GM03348 (cell line): Measurements from ENCODE around the gene ZNF346.
"Not testable (repeated sequence)": the region's sequence is repeated elsewhere in the genome, so short reads cannot be mapped to it uniquely, and the experiment has no call there.

Experiments used
- DNase-seq: peaks from one replicate; pipeline ENCODE4 v3.0.0; 2012; ENCODE audit warnings: low spot score

Gene ZNF346

GRCh38 chr5:177022386-177023302 is at the start of gene ZNF346:
ZNF346 (plus strand) TSS chr5:177022696; CDS start chr5:177022739, 43 bp downstream.
- peak; percentile 97 for DNase-seq

GRCh38 chr5:176979669-176980068 is 42.8 kb upstream of the ZNF346 start:
- no peak for DNase-seq

- no peak for DNase-seq
Measured at GRCh38 chr5:176980818-176981217, 41.7 kb upstream of the ZNF346 start.

- DNase-seq = not testable (repeated sequence)
Measured at GRCh38 chr5:176983112-176983511, 39.4 kb upstream of the ZNF346 start.

- DNase-seq = not testable (repeated sequence)
Measured at GRCh38 chr5:176983593-176983992, 38.9 kb upstream of the ZNF346 start.

GRCh38 chr5:176984176-176984575 is 38.3 kb upstream of the ZNF346 start:
- DNase-seq = not testable (repeated sequence)

- no peak for DNase-seq
Measured at GRCh38 chr5:176985516-176985915, 37.0 kb upstream of the ZNF346 start.

- DNase-seq = no peak
Measured at GRCh38 chr5:176986280-176986679, 36.2 kb upstream of the ZNF346 start.

GRCh38 chr5:176987583-176987982 is 34.9 kb upstream of the ZNF346 start:
- no peak for DNase-seq

- DNase-seq = not testable (repeated sequence)
Measured at GRCh38 chr5:176993081-176993480, 29.4 kb upstream of the ZNF346 start.

GRCh38 chr5:176994460-176995121 is 27.9 kb upstream of the ZNF346 start:
- peak; percentile 13 for DNase-seq

- no peak for DNase-seq
Measured at GRCh38 chr5:176995122-176995490, 27.4 kb upstream of the ZNF346 start.

GRCh38 chr5:176995896-176996767 is 26.4 kb upstream of the ZNF346 start:
- DNase-seq = peak; percentile 44

- DNase-seq = no peak
Measured at GRCh38 chr5:176996780-176997179, 25.7 kb upstream of the ZNF346 start.

GRCh38 chr5:176998828-176999227 is 23.7 kb upstream of the ZNF346 start:
- DNase-seq = no peak

- not testable (repeated sequence) for DNase-seq
Measured at GRCh38 chr5:176999526-176999925, 23.0 kb upstream of the ZNF346 start.

- DNase-seq = no peak
Measured at GRCh38 chr5:177003649-177004048, 18.8 kb upstream of the ZNF346 start.

- DNase-seq = no peak
Measured at GRCh38 chr5:177004961-177005360, 17.5 kb upstream of the ZNF346 start.

GRCh38 chr5:177005619-177006264 is 16.8 kb upstream of the ZNF346 start:
- DNase-seq = peak; percentile 88

- DNase-seq = peak; percentile 96
Measured at GRCh38 chr5:177006265-177006972, 16.1 kb upstream of the ZNF346 start, which contains the start of gene UIMC1. UIMC1 (minus strand) TSS chr5:177006779; CDS start chr5:176982615, 24,164 bp downstream.

GRCh38 chr5:177008716-177009115 is 13.8 kb upstream of the ZNF346 start:
- no peak for DNase-seq
